Parathyroid adenoma (tissue), 2 donors: ENCODE data around the gene SNHG17.

Source experiments
- H2AFZ ChIP-seq: fragments of 300-600 bp; sonication (generic); one replicate; pipeline ENCODE4 v1.7.0; 2017; ENCODE audit warnings: antibody characterized with exemption, mild to moderate bottlenecking
- H3K27ac ChIP-seq: fragments of 300-600 bp; sonication (generic); one replicate; pipeline ENCODE4 v1.7.0; 2017
- H3K27me3 ChIP-seq: fragments of 300-600 bp; sonication (generic); one replicate; pipeline ENCODE4 v1.7.0; 2017; ENCODE audit warnings: low read length; ENCODE audit not compliant: control insufficient read depth, insufficient read depth
- H3K36me3 ChIP-seq: fragments of 300-600 bp; sonication (generic); one replicate; pipeline ENCODE4 v1.7.0; 2017; ENCODE audit warnings: low read length; ENCODE audit not compliant: control insufficient read depth, insufficient read depth
- H3K4me1 ChIP-seq: fragments of 300-600 bp; sonication (generic); one replicate; pipeline ENCODE4 v1.7.0; 2017; ENCODE audit warnings: control low read depth
- H3K4me2 ChIP-seq: fragments of 300-600 bp; sonication (generic); one replicate; pipeline ENCODE4 v1.7.0; 2017; ENCODE audit warnings: low read length
- H3K4me3 ChIP-seq: fragments of 300-600 bp; sonication (generic); one replicate; pipeline ENCODE4 v1.7.0; 2017; ENCODE audit warnings: low read depth, low read length
- H3K79me2 ChIP-seq: fragments of 300-600 bp; sonication (generic); one replicate; pipeline ENCODE4 v1.7.0; 2017; ENCODE audit warnings: control low read depth
- H3K9ac ChIP-seq: fragments of 300-600 bp; sonication (generic); one replicate; pipeline ENCODE4 v1.7.0; 2017; ENCODE audit warnings: mild to moderate bottlenecking
- H3K9me3 ChIP-seq: fragments of 300-600 bp; sonication (generic); one replicate; pipeline ENCODE4 v1.7.0; 2017; ENCODE audit warnings: low read length; ENCODE audit not compliant: control insufficient read depth
- TF ChIP-seq, protein P1 (sequence below): fragments of 300-600 bp; sonication (generic); IDR thresholded peaks from one replicate; pipeline ENCODE4 v1.7.0; 2017; ENCODE audit warnings: antibody characterized with exemption, mild to moderate bottlenecking
- donor health status: primary hyperparathyroidism.

The SNHG17 gene

DNA sequence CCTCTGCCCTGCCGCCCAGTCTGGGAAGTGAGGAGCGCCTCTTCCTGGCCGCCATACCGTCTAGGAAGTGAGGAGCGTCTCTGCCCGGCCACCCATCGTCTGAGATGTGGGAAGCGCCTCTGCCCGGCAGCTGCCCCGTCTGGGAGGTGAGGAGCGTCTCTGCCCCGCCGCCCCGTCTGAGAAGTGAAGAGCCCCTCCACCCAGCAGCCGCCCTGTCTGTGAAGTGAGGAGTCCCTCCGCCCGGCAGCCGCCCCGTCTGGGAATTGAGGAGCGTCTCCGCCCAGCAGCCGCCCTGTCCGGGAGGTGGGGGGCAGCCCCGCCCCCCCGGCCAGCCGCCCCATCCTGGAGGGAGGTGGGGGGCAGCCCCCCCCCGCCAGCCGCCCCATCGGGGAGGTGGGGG lies 27.8 kb downstream of the SNHG17 start:
- Histone ChIP-seq H3K36me3 (no peaks in the 10 kb centered on the region), H3K4me1 (no peaks in the 10 kb centered on the region), H3K4me3 (no peak overlapping the region), H3K79me2 (no peaks in the 10 kb centered on the region), H3K9me3 (no peaks in the 10 kb centered on the region), H2AFZ (no peak overlapping the region), H3K4me2 (no peak overlapping the region), H3K27ac (no peak overlapping the region), H3K9ac (no peak overlapping the region), H3K27me3 (no peaks in the 10 kb centered on the region)
- TF ChIP-seq, protein P1, sequence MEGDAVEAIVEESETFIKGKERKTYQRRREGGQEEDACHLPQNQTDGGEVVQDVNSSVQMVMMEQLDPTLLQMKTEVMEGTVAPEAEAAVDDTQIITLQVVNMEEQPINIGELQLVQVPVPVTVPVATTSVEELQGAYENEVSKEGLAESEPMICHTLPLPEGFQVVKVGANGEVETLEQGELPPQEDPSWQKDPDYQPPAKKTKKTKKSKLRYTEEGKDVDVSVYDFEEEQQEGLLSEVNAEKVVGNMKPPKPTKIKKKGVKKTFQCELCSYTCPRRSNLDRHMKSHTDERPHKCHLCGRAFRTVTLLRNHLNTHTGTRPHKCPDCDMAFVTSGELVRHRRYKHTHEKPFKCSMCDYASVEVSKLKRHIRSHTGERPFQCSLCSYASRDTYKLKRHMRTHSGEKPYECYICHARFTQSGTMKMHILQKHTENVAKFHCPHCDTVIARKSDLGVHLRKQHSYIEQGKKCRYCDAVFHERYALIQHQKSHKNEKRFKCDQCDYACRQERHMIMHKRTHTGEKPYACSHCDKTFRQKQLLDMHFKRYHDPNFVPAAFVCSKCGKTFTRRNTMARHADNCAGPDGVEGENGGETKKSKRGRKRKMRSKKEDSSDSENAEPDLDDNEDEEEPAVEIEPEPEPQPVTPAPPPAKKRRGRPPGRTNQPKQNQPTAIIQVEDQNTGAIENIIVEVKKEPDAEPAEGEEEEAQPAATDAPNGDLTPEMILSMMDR = no peak

DNA sequence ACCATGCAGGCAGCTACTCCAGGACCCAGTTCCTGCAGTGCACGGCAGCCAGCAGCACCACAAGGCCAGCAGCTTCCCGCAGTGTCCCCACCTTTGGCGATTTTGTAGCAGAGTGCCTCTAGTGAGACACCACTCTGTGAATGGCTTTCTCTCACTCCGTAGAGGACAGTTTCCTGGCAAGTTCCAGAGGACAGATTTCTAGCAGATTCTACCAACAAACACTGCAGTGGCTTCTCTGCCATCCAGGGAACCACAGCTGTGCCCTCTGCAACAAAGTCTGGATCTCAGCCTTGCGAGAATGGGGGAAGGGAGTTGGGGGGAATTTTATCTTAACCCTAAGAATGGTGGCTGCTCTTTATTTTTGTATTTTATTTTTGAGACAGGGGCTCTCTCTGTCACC lies 28.7 kb downstream of the SNHG17 start:
- Histone ChIP-seq H3K9ac (no peak overlapping the region), H3K36me3 (no peaks in the 10 kb centered on the region), H2AFZ (no peak overlapping the region), H3K4me1 (no peaks in the 10 kb centered on the region), H3K27ac (no peak overlapping the region), H3K27me3 (no peaks in the 10 kb centered on the region), H3K4me3 (no peak overlapping the region), H3K4me2 (no peak overlapping the region), H3K79me2 (no peaks in the 10 kb centered on the region), H3K9me3 (no peaks in the 10 kb centered on the region)
- TF ChIP-seq, protein P1 = no peak

DNA sequence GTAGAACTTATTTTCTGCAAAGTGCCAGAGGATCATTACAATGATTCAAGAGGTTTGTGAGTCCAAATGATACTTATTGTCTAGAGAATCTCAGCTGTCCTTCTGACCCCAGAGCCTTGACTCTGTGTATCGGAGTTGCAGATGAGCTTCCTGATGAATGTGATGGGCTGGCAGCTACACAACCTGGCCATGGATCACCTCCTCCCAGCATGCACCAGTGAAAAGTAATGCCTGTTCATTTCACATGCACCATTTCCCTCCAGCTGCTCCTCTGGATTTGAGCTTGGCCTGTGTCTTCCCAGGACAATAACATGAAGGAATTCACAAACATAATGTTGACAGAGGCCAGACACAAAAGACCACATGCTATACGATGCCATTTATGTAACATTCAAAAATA lies 30.0 kb downstream of the SNHG17 start:
- H3K9me3 ChIP-seq = no peaks in the 10 kb centered on the region
- H3K9ac ChIP-seq = no peak overlapping the region
- no peaks in the 10 kb centered on the region for H3K4me1 ChIP-seq
- no peak overlapping the region for H3K27ac ChIP-seq
- no peak overlapping the region for H3K4me2 ChIP-seq
- no peaks in the 10 kb centered on the region for H3K79me2 ChIP-seq
- H3K36me3 ChIP-seq = no peaks in the 10 kb centered on the region
- H3K4me3 ChIP-seq = no peak overlapping the region
- H2AFZ ChIP-seq = no peak overlapping the region
- TF ChIP-seq, protein P1 = no peak
- H3K27me3 ChIP-seq = no peaks in the 10 kb centered on the region

DNA sequence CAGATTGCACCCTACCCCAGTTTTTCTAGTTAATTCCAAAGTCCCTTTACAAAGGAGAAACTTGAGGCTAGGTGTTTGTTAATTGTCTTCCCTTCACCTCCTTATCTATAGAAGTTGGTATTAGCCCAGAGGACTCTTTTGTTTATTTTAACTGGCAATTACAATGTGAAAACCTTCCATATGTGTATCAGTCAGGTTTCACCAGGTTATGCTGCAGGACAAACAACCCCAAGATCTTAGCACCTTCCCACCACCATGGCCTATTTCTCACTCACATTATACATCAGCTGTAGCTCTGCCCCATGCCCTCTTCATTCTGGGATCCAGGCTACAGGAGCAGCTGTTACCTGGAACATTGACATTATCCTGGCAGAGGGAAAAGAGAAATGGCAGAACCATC lies 31.1 kb downstream of the SNHG17 start:
- Histone ChIP-seq H3K27ac (no peak overlapping the region), H3K4me3 (no peak overlapping the region), H3K9ac (no peak overlapping the region), H3K4me2 (no peak overlapping the region), H3K79me2 (no peaks in the 10 kb centered on the region), H2AFZ (no peak overlapping the region), H3K36me3 (no peaks in the 10 kb centered on the region), H3K4me1 (no peaks in the 10 kb centered on the region), H3K27me3 (no peaks in the 10 kb centered on the region), H3K9me3 (no peaks in the 10 kb centered on the region)
- TF ChIP-seq, protein P1 = no peak

GRCh38 chr20:38402816-38403215 lies 32.3 kb downstream of the SNHG17 start:
- no peaks in the 10 kb centered on the region for H3K9me3 ChIP-seq
- H3K36me3 ChIP-seq = no peaks in the 10 kb centered on the region
- TF ChIP-seq, protein P1 = no peak
- no peak overlapping the region for H2AFZ ChIP-seq
- no peaks in the 10 kb centered on the region for H3K4me1 ChIP-seq
- H3K79me2 ChIP-seq = no peaks in the 10 kb centered on the region
- no peak overlapping the region for H3K27ac ChIP-seq
- H3K4me2 ChIP-seq = no peak overlapping the region
- H3K4me3 ChIP-seq = no peak overlapping the region
- H3K27me3 ChIP-seq = no peaks in the 10 kb centered on the region
- H3K9ac ChIP-seq = no peak overlapping the region
